RWPE1 (cell line): ENCODE measurements around the gene BCL2L13.

Experiments
- CTCF ChIA-PET: fragments of 350-600 bp; sonication (Branson Sonifier 250); formaldehyde crosslinking; extraction: SDS; loops from one replicate; lab custom pipeline; 2021; lab: Yijun Ruan, JAX
- POLR2A ChIA-PET: fragments of 400-600 bp; formaldehyde crosslinking; extraction: SDS; loops from one replicate; lab custom pipeline; 2020; ENCODE audit warnings: antibody characterized with exemption; ENCODE audit not compliant: low non-redundant PET; lab: Yijun Ruan, JAX
- DNase-seq: peaks from one replicate; pipeline ENCODE4 v3.0.0; 2012; ENCODE audit warnings: low spot score
- H3K27ac ChIP-seq: fragments of 450-650 bp; 2 replicates; pipeline ENCODE4 v1.5.1; 2017
- TF ChIP-seq, protein P1 (sequence below): fragments of 450-650 bp; conservative IDR thresholded peaks from 2 replicates; pipeline ENCODE4 v1.5.1; 2017; ENCODE audit warnings: low read depth, mild to moderate bottlenecking

Gene BCL2L13

DNA sequence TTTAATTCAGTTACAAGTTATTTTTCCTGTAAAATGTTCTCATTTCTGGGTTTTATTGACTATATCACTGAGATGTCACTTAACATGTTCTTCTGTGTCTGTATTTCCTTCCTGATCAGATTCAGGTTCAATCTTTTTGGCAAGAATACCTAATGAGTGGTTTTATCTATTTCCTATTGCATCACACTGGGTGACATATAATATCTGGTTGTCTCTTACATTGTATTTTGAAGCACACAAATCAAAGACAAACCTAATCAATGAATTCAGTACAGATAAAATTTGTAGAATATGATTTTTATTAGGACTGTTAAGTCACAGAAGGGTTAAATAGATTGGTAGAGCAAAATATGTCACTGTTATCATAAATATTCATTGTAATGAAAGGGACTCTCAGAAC is 60.4 kb downstream of the BCL2L13 start:
- CTCF ChIA-PET = no interaction called here
- no peak for DNase-seq
- H3K27ac ChIP-seq = no peak overlapping the region
- TF ChIP-seq, protein P1, sequence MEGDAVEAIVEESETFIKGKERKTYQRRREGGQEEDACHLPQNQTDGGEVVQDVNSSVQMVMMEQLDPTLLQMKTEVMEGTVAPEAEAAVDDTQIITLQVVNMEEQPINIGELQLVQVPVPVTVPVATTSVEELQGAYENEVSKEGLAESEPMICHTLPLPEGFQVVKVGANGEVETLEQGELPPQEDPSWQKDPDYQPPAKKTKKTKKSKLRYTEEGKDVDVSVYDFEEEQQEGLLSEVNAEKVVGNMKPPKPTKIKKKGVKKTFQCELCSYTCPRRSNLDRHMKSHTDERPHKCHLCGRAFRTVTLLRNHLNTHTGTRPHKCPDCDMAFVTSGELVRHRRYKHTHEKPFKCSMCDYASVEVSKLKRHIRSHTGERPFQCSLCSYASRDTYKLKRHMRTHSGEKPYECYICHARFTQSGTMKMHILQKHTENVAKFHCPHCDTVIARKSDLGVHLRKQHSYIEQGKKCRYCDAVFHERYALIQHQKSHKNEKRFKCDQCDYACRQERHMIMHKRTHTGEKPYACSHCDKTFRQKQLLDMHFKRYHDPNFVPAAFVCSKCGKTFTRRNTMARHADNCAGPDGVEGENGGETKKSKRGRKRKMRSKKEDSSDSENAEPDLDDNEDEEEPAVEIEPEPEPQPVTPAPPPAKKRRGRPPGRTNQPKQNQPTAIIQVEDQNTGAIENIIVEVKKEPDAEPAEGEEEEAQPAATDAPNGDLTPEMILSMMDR = no peak
- POLR2A ChIA-PET = no interaction called here

DNA sequence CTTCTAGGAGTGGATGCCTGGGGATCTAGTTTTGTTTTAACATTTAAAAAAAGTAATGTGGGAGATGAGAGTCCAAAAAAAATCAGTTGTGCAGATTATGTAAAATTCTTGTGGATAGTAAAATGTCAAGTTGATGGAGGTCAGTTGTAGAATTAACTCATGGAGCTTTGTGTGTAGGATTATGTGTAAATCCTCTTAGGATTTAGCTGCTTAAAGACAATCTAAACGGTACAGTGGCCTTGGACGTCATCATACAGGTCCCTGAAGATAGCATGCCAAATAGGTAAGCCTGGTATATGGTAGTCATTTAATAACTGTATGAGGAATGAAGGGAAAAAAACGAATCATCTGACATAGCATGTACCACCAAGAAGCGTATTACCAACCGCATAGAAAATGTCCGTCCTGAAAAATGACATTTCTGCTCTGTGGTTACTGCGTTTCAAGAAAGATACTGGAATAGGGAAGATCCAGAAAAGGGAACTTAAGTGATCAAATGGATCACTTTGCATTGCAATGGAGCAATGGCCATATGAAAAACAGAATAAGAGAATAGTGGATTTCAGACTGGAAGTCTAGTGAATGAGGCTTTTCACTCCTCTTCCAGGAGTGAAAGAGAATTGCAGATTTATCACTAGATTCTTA is 61.3 kb downstream of the BCL2L13 start:
- no peak for DNase-seq

DNA sequence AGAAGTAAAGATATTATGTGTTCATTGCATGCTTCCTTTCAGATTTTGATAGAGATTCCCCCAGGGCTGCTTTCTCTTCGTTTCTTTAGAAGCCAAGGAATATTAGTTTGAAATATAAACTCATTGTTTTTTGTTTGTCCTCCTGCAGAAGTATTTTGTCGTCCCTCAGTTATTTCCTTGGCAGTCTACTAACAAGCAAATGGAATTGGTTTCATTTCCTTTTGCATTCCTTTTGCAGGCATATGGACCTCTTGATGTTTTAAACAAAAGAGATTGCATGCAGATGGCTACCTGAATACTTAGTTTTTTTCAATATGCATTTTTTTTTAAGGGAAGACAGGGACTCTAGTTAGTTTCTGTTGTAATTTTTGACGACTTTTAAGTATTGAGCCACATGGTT is 62.2 kb downstream of the BCL2L13 start:
- CTCF ChIA-PET = no interaction called here
- POLR2A ChIA-PET = no interaction called here
- DNase-seq = no peak
- TF ChIP-seq, protein P1 = no peak
- no peak overlapping the region for H3K27ac ChIP-seq

More for the DNA sequence above, 61.3 kb downstream of the BCL2L13 start:
- ChIA-PET CTCF (no interaction called here), POLR2A (no interaction called here)
- TF ChIP-seq, protein P1 = no peak
- H3K27ac ChIP-seq = no peak overlapping the region

DNA sequence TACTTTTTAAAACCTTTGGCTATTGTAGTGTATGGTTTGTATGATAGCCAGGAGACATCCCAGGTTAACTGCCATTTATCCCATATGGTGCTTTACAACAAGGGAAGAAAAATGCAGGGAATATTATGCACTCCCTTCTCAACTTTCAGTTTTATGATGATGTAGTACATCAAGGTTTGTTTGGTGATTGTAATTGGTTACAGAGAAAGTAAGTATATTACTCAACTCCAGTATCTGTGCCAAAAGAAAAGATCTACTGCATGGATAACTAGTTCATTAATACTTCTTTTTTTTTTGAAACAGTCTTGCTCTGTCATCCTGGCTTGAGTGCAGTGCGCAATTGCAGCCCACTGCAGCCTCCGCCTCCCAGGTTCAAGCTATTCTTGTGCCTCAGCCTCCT is 65.3 kb downstream of the BCL2L13 start:
- TF ChIP-seq, protein P1 = no peak
- DNase-seq = no peak
- ChIA-PET POLR2A (no interaction called here), CTCF (no interaction called here)
- no peak overlapping the region for H3K27ac ChIP-seq

DNA sequence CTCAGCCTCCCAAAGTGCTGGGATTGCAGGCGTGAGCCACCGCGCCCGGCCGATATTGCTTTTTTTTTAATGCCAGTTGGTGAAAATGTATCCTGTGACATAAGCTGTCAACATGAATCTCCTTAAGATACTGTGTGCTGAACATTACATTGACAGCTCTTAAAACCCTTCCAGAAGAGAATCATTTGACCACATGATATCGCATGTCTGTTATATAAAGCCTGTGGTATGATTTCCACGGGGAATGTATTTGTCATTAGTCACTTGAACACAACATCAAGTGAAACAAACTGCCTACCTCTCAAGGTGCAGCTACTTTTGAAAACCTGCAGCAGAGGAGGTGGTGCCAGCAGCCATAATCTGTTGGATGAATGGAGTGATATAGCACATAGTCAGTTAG is 67.0 kb downstream of the BCL2L13 start:
- POLR2A ChIA-PET = no interaction called here
- CTCF ChIA-PET = no interaction called here
- TF ChIP-seq, protein P1 = no peak

DNA sequence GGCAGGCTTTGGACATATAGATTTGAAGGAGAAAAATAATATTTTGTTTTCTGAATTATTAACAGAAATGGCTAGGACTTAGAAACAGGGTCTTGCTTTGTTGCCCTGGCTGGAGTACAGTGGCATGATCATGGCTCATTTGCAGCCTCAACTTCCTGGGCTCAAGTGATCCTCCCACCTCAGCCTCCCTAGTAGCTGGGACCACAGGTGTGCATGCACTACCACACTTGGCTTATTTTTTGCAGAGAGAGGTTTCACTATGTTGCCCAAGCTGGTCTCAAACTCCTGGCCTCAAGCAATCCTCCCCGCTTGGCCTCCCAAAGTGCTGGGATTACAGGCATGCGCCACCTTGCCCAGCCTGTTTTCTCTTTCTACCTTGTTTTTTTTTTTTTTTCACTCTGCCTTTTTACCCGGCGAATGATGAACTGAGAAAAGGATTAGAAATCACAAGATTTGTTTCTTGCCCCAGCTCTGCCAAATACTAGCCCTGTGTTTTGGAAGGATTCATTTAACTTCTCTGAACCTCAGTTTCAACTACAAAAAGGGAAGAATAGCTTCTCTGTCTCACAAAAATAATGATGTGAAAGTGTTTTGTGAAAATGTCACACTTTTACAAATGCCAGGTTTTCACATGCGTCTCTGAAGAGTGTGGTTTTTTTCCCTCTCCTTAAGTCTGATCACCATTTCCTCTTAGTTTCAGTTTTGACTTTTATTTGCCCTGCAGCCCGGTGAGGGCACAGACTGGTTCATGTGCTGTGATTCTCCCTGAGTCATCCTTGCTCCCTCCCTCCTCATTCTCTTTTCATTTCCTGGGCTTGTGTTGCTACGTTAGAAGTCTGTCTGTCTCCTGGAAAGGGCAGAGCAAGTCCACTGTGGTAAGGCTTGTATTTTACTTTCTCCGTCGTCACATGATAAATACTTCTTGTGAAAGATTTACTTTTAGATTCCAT is 67.7 kb downstream of the BCL2L13 start:
- ChIA-PET CTCF (no interaction called here), POLR2A (no interaction called here)
- peak; percentile 86 for DNase-seq
- TF ChIP-seq, protein P1 = no peak
- H3K27ac ChIP-seq = peak overlapping the region; percentile 86

More for the DNA sequence above, 67.0 kb downstream of the BCL2L13 start:
- H3K27ac ChIP-seq = peak overlapping the region; percentile 86
- DNase-seq = no peak
